Panc1 (cell line): Measurements from ENCODE around the gene CLCN7. TPM values are rescaled to one million over a fixed set of nuclear protein-coding genes. Genes with fewer than 3 reads are reported as not detected.

Experiments used
- ATAC-seq: fragments of 200-7000 bp; cut with Tn5 transposase; 2 replicates; pipeline ENCODE4 v1.9.1; 2020; ENCODE audit warnings: mild to moderate bottlenecking, moderate library complexity
- BruUV-seq: library from RNA; stranded (reverse); fragments of 400-500 nt; replicated peaks from 2 replicates; lab custom pipeline; 2021; lab: Mats Ljungman, UMichigan
- CTCF ChIA-PET: fragments of 300-600 bp; sonication (Branson Sonifier 250); formaldehyde crosslinking; loops from one replicate; lab custom pipeline; 2022; ENCODE audit warnings: antibody characterized with exemption; lab: Charles Lee
- POLR2A ChIA-PET: fragments of 300-600 bp; sonication (Branson Sonifier 250); formaldehyde crosslinking; loops from one replicate; lab custom pipeline; 2022; ENCODE audit warnings: antibody characterized with exemption; lab: Charles Lee
- DNase-seq: peaks from one replicate; pipeline ENCODE4 v3.0.0-alpha.2; 2010; ENCODE audit warnings: low read depth, low spot score
- H3K27ac ChIP-seq: 2 replicates; pipeline ENCODE4 v1.5.1; 2011; ENCODE audit warnings: mild to moderate bottlenecking, low read length, inconsistent platforms
- H3K27me3 ChIP-seq: fragments of 200-500 bp; sonication (Bioruptor generic); 2 replicates; pipeline ENCODE4 v1.6.0; 2014; ENCODE audit warnings: low read length, inconsistent platforms; ENCODE audit not compliant: control insufficient read depth, insufficient read depth
- H3K36me3 ChIP-seq: fragments of 200-500 bp; sonication (Bioruptor generic); 2 replicates; pipeline ENCODE4 v1.5.1; 2014; ENCODE audit warnings: inconsistent platforms, mild to moderate bottlenecking, low read length, moderate library complexity; ENCODE audit not compliant: control insufficient read depth, insufficient read depth
- H3K4me1 ChIP-seq: 2 replicates; pipeline ENCODE4 v1.5.1; 2011; ENCODE audit warnings: inconsistent platforms, mild to moderate bottlenecking, low read length, moderate library complexity; ENCODE audit not compliant: control insufficient read depth, insufficient read depth
- H3K4me3 ChIP-seq, 2 experiments: 2 replicates each; pipeline ENCODE4 v1.5.1; 2011 to 2012; ENCODE audit warnings: low read depth in 2 of 2, low read length in 2 of 2, mild to moderate bottlenecking in 2 of 2, inconsistent platforms in 1 of 2, moderate library complexity in 1 of 2
- H3K9me3 ChIP-seq: fragments of 200-500 bp; sonication (Bioruptor generic); 2 replicates; pipeline ENCODE4 v1.5.1; 2014; ENCODE audit warnings: low read depth, mild to moderate bottlenecking, inconsistent platforms, low read length, moderate library complexity; ENCODE audit not compliant: control insufficient read depth, insufficient read depth
- CTCF ChIP-seq: fragments of 450-650 bp; IDR thresholded peaks from 2 replicates; pipeline ENCODE4 v1.5.1; 2017; ENCODE audit warnings: mild to moderate bottlenecking
- POLR2AphosphoS5 ChIP-seq: IDR thresholded peaks from 2 replicates; pipeline ENCODE4 v1.6.1; 2012; ENCODE audit warnings: mild to moderate bottlenecking, low read depth, low read length, moderate library complexity
- REST ChIP-seq, 2 experiments: IDR thresholded peaks; 2 replicates each; pipeline ENCODE4 v1.6.1; 2011 to 2012; ENCODE audit warnings: low read depth in 2 of 2, control low read depth in 1 of 2, low read length in 1 of 2, mild to moderate bottlenecking in 1 of 2, moderate library complexity in 1 of 2; ENCODE audit not compliant: insufficient read depth in 1 of 2
- SIN3A ChIP-seq: IDR thresholded peaks from 2 replicates; pipeline ENCODE4 v1.6.1; 2012; ENCODE audit warnings: low read depth, mild to moderate bottlenecking, low read length, moderate library complexity, borderline replicate concordance; ENCODE audit not compliant: insufficient read depth
- TCF7L2 ChIP-seq: IDR thresholded peaks from 2 replicates; pipeline ENCODE4 v1.6.1; 2011; ENCODE audit warnings: mild to moderate bottlenecking, low read depth, low read length, inconsistent platforms
- in situ Hi-C: cut with HindIII; loops from 2 replicates; pipeline ENCODE4 v1.10.0; 2016; ENCODE audit warnings: low sequenced_read_pairs, low pct_unique_long_range_greater_than_20kb
- intact Hi-C: fragments of 100-400 bp; cut with micrococcal nuclease; formaldehyde crosslinking; loops from one replicate; pipeline ENCODE4 v1.10.0; 2022; ENCODE audit not compliant: unreplicated experiment
- total RNA-seq: library from RNA; stranded (reverse); gene quantifications from one replicate; pipeline ENCODE4 v1.2.1, GENCODE V29; 2021; ENCODE audit not compliant: unreplicated experiment

Gene CLCN7
- total RNA-seq, 1 experiment from 2014 or later, result 179 TPM

GRCh38 chr16:1416521-1416941 is 58.3 kb downstream of the CLCN7 start:
- in situ Hi-C loops (no loop called here), intact Hi-C loops (no loop called here)
- DNase-seq (no peak), ATAC-seq (no peak)
- ChIA-PET POLR2A (interaction anchor here (0.7 kb wide), 3 partner anchors 49 to 210 kb away, joined by 6 to 12 read pairs (median 10); no protein-coding TSS in a partner anchor), CTCF (interaction anchor here (0.7 kb wide), 1 partner anchor 606 kb away, joined by 6 read pairs; no protein-coding TSS in a partner anchor)
- Histone ChIP-seq H3K9me3 (no peaks in the 10 kb centered on the region), H3K4me1 (peaks cover 8% of the 10 kb centered on the region; the same call in 1 of the 2 replicates), H3K27ac (peak overlapping the region; percentile 93), H3K27me3 (no peaks in the 10 kb centered on the region), H3K4me3 (no peak overlapping the region), H3K36me3 (peaks cover 2% of the 10 kb centered on the region; the same call in 1 of the 2 replicates)
- BruUV-seq, result no TSS peak
- TF ChIP-seq TCF7L2 (0 out of 2 replicates have a peak, but pooled peaks have one; percentile 27), POLR2AphosphoS5 (no peak), REST (IDR thresholded peaks at IDR 0.05; ENCODE audit: insufficient read depth in 1 of 2, low read depth in 2 of 2, low read length in 1 of 2) (peak in 1 of 2 experiments; percentile 57; a peak in 2 of 4 replicates)

GRCh38 chr16:1414532-1415260 is 60.1 kb downstream of the CLCN7 start, which contains the start of gene UNKL:
TSS of gene UNKL (minus strand) at chr16:1414704. CDS start at chr16:1414691, 13 bp downstream.
- no peaks in the 10 kb centered on the region for H3K36me3 ChIP-seq
- DNase-seq (no peak), ATAC-seq (peak; percentile 78)
- H3K27me3 ChIP-seq, result no peaks in the 10 kb centered on the region
- ChIA-PET CTCF (no interaction called here), POLR2A (interaction anchor here (0.6 to 1.0 kb wide), 2 partner anchors 11 to 163 kb away, joined by 3 read pairs; no protein-coding TSS in a partner anchor)
- no TSS peak for BruUV-seq
- intact Hi-C loops, result no loop called here
- H3K4me3 ChIP-seq, result peak within 1 kb of the TSS; percentile 64
- peaks cover 8% of the 10 kb centered on the region; the same call in 1 of the 2 replicates for H3K4me1 ChIP-seq
- no peak for TF ChIP-seq SIN3A
- TF ChIP-seq REST (IDR thresholded peaks at IDR 0.05; ENCODE audit: insufficient read depth in 1 of 2, low read depth in 2 of 2, low read length in 1 of 2), result no peak
- TF ChIP-seq CTCF, result no peak
- TF ChIP-seq POLR2AphosphoS5, result no peak
- no peak for TF ChIP-seq TCF7L2
- H3K27ac ChIP-seq, result peak within 1 kb of the TSS; percentile 93
- no peaks in the 10 kb centered on the region for H3K9me3 ChIP-seq
- in situ Hi-C loops, result no loop called here
